HG03280 (cell line): Measurements from ENCODE around the gene CYGB.
A peak's percentile ranks its signal among the peaks of the same experiment; 100 is the strongest.

Experiments used
- ATAC-seq: cut with Tn5 transposase; IDR thresholded peaks from one replicate; pipeline ENCODE4 v1.9.1; 2021; ENCODE audit warnings: mild to moderate bottlenecking, moderate library complexity; ENCODE audit not compliant: unreplicated experiment

Gene CYGB

DNA sequence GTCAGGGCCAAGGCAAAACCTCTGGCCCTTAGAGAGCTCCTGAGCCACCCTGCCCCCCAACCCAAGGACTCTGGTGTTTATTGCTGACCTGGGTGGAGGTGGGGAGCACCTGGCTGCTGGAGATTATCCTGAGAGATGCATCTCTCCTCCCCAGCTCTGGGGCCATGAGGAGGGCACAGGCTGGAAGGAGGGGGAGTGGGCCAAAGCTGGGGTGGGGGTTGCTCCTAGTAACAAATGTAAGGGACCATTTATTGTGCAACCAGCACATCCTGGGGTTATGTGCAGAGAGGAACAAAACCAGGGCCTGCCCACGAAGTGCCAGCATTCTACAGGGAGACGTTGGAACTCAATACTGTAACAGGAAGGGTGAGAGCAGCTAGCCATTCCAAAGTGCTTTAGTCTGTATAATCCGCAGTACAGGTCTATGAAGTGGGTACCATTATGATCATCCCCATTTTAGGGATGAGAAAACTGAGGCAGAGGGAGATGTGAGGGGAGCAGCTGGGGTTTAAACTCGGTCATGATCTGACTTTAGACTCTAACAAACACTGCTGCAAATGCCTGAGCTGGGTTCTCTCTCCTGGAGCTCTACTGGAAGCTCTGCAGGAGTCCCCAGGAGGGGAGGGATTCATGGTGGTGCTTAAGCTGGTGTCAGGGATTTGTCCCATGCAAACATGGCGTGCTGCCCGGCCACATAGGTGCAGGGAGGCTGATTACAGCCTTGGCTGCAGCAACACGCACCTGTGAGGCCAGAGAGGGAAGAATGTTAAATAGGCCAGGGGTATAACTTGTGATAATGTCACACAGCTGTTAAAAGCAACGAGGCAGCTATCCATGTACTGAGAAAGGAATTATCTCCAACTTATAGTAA lies 34.9 kb downstream of the CYGB start:
- ATAC-seq: no peak

DNA sequence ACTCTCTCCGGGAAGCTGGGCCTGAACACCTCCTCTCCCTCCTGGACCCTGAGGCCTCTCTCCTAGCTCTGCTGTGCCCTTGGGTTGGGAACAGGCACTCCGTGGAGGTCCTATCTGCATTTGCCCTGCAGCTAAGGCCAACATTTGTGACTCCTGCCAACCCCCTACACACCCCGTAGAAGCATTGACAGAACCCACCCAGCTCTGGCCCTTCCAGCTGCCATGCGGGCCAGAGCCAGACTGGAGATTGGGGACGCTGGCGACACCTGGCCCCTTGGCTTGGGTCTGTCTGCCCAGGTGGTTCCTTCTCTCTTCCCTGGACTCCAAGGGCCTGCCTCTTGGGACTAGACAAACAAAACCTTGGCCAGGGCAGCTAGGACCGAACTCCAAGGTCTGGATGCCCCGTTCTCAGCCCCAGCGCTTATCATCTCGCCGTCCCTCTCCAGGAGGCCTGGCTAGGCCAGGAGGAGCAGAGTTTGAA lies 35.6 kb downstream of the CYGB start:
- no peak for ATAC-seq

DNA sequence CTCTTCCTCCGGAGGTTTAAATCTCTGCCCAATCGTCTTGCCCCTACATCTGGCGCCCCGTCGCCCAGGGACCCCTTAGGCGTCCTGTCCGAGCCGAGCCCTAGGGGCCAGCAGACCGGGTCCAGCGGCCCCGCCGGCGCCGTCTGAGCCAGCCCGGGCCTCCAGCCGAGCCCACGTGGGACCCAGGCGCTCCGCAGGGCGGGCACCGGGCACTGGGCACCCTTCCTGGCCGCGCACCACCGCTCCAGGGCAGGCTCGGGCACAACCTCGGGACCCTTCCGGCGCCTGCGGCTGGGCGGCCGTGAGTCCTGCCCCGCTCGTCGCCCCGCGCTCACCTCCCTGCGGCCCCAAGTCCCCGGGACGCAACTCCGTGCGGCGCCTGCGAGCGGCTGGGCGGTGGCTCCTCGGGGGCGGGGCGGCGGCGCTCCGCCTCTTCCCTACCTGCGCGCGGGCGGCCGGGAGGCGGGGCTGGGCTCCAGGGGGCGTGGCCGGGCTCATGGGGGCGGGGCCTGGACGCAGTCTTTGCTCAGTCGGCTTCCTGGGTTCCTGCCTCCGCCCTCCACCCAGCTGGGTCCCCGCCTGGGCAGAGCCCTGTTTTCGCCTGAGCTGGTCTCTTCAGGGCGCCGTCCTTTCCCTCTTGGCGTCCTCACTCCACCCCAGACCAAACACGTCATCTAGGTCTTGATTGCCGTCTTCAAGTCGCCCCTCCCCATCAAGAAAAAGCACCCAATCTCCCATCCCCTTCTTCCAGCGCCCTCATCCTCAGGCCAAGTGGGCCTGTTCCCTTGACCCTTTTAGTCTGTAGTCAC lies 36.3 kb downstream of the CYGB start, which contains the start of gene RHBDF2:
Gene RHBDF2, minus strand, starts transcription at position 406 of the 809 bp plus-strand sequence. CDS start 19,899 bp downstream, outside the sequence.
- peak; percentile 77 for ATAC-seq

DNA sequence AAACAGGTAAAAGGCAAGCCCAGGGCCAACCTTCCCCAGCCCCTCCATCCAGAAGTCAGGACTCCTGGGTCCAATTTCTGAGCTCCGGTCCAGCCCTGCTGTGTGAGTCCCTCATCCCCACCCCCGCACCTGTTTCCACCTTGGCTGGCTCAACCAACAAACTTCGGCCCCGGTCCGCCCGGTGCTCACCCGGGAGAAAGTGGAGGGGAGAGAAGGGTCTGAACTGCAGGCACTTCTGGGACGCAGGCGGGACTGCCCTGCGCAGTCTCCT lies 36.8 kb downstream of the CYGB start:
- ATAC-seq: peak; percentile 5

GRCh38 chr17:76500074-76500746 lies 37.3 kb downstream of the CYGB start:
- no peak for ATAC-seq

- no peak for ATAC-seq
Measured at GRCh38 chr17:76499267-76499667, 38.2 kb downstream of the CYGB start.

- ATAC-seq: no peak
Measured at GRCh38 chr17:76498876-76499251, 38.6 kb downstream of the CYGB start.

DNA sequence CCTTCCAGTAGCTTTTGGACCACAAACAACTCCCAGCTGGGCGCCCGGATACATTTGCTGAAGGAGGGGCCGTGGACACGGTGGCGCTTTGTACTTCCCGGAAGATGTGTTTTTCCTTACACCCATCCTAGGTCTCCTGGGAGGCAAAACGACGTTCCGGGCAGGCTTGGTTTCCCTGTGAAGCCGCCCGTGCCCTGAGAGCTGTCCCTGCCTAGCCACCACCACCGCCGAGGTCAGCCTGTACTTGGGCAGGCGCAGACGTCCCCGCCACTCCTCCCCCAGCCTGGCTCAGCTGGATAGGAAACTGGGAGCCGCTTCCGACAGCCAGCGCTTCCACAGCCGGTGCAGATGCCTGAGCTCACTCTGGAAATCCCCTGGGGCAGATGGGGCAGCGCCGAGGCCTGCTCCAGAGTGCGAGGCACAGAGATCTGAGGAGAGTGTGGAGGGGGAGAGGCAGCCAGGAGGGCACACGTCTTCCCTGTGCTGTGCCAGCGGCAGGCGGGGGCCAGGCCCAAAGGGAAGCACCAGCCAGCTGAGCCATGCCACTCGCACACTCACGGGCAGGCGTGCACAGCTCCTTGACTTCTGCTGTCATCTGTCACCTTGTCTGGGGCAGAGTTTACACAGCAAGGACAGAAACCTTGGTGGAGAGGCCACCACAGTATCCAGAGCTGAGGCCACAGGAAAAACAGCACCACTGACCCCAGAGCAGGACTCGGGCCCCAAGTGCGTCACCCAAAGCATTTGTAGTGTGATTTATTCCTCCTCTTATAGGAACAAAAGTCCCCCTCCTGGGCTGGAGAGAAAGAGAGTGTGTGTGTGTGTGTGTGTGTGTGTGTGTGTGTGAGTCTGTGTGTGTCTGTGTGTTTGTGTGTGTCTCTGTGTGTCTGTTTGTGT lies 39.3 kb downstream of the CYGB start:
- no peak for ATAC-seq

- ATAC-seq: no peak
Measured at GRCh38 chr17:76497699-76497978, 39.9 kb downstream of the CYGB start.

- no peak for ATAC-seq
Measured at GRCh38 chr17:76496464-76496863, 41.0 kb downstream of the CYGB start.

GRCh38 chr17:76495663-76496400 lies 41.7 kb downstream of the CYGB start:
- no peak for ATAC-seq

DNA sequence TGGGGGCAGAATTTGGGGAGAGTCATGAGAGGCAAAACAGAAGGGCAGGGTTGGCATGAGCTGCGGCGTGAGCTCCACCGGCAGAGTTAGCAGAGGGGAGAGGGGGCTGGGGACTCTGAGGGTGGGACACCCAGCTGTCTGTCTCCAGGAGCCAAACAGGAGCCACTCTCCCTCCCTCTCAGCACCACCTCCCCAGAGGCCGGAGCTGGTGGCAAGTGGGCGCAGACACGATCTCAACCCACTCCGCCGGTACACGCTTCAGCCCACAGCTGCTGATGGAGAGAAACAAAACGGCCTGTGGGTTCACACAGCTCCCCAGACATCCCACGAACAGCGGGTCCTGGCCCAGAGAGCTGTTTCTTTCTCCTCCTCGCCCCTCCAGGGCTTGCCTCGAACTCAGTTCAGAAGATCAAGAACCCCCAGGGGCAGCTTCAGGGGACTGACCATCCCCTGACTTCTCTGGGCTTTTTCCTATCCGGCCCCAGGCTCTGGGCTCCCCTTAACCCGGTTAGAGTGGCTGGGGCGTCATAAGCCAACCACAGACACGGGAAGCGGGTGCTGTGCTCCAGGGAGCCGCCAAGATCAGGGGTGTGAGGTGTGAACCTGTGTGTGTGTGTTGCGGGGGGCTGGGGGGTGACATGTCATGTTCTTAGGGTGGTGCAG lies 43.9 kb downstream of the CYGB start:
- ATAC-seq: peak; percentile 9

GRCh38 chr17:76492989-76493501 lies 44.5 kb downstream of the CYGB start:
- peak; percentile 31 for ATAC-seq

GRCh38 chr17:76492123-76492988 lies 45.2 kb downstream of the CYGB start:
- peak; percentile 38 for ATAC-seq

GRCh38 chr17:76491271-76492122 lies 46.0 kb downstream of the CYGB start:
- no peak for ATAC-seq

GRCh38 chr17:76490112-76490710 lies 47.3 kb downstream of the CYGB start:
- ATAC-seq: no peak
